ENCODE measurements around the gene NAP1L5. TPM values are rescaled to one million over a fixed set of nuclear protein-coding genes. Genes with fewer than 3 reads are reported as not detected.

The NAP1L5 gene
- total RNA-seq, 2 donors from 2014 or later = 5.2 to 6.6 TPM

DNA sequence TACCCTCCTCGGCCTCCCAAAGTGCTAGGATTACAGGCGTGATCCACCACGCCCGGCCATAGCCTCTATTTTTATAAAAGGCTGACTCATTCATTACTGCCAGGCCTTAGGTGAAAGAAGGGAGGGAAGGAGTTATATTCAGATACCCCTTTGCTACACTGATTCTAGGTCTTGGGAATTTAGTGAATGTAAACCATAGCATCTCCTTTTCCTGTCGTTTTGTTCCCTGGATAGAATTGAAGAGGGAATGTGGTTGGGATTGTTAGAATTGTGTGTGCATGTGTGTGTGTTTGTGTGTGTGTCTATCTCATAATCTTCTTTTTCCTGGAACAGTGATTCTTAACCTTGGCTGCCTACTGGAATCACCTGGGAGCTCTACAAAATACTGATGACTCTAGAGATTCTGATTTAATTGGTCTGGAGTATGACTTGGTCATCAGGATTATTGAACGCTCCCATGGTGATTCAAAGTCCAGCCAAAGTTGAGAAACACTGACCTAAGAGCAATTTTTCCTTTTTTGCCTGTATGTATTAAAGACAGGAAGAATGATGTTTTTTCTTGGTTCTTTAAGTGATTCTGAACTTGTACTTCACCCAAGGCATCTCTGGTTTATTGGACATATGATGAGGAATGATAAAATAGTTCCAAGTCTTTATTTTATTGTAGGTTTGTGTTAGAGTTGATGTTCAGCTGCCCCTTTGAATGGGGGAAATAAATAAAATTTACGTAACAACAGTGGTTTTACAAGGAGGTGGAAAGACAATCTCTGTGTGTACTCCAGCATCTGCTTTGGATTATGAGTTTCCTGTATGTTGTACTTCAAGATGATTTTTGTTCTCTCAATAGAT is 37.0 kb downstream of the NAP1L5 start:
- Histone ChIP-seq H3K27me3 (no peaks in the 10 kb centered on the region), H3K9me3 (no peaks in the 10 kb centered on the region), H3K4me3 (no peak overlapping the region), H3K36me3 (peaks cover 17% of the 10 kb centered on the region), H3K27ac (no peak overlapping the region), H3K4me1 (peaks cover 0 to 4% of the 10 kb centered on the region in 2 donors)
- TF ChIP-seq, protein P1, sequence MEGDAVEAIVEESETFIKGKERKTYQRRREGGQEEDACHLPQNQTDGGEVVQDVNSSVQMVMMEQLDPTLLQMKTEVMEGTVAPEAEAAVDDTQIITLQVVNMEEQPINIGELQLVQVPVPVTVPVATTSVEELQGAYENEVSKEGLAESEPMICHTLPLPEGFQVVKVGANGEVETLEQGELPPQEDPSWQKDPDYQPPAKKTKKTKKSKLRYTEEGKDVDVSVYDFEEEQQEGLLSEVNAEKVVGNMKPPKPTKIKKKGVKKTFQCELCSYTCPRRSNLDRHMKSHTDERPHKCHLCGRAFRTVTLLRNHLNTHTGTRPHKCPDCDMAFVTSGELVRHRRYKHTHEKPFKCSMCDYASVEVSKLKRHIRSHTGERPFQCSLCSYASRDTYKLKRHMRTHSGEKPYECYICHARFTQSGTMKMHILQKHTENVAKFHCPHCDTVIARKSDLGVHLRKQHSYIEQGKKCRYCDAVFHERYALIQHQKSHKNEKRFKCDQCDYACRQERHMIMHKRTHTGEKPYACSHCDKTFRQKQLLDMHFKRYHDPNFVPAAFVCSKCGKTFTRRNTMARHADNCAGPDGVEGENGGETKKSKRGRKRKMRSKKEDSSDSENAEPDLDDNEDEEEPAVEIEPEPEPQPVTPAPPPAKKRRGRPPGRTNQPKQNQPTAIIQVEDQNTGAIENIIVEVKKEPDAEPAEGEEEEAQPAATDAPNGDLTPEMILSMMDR (IDR thresholded peaks at IDR 0.05) = no peak
- DNase-seq (ENCODE audit: low spot score) = no peak

DNA sequence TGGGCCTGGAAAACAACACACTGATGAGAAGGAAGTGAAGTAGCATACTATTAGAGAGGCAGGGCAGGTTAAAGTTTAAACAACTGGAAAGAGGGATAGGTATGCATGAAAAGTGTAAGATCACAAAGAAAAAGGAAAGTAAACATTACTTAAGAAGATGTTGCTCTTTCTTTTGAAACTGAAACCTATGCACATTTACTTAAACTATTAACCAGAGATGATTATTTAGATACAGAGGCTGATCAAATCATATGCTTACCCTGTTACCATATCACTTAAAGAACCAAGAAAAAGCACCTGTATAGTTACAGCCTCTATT is 37.8 kb downstream of the NAP1L5 start:
- TF ChIP-seq, protein P1 (IDR thresholded peaks at IDR 0.05) = no peak
- H3K27me3 ChIP-seq = no peaks in the 10 kb centered on the region
- DNase-seq (ENCODE audit: low spot score) = no peak
- no peak overlapping the region for H3K27ac ChIP-seq
- H3K36me3 ChIP-seq = peaks cover 24% of the 10 kb centered on the region
- H3K4me1 ChIP-seq = peaks cover 0 to 4% of the 10 kb centered on the region in 2 donors
- no peak overlapping the region for H3K4me3 ChIP-seq
- no peaks in the 10 kb centered on the region for H3K9me3 ChIP-seq

DNA sequence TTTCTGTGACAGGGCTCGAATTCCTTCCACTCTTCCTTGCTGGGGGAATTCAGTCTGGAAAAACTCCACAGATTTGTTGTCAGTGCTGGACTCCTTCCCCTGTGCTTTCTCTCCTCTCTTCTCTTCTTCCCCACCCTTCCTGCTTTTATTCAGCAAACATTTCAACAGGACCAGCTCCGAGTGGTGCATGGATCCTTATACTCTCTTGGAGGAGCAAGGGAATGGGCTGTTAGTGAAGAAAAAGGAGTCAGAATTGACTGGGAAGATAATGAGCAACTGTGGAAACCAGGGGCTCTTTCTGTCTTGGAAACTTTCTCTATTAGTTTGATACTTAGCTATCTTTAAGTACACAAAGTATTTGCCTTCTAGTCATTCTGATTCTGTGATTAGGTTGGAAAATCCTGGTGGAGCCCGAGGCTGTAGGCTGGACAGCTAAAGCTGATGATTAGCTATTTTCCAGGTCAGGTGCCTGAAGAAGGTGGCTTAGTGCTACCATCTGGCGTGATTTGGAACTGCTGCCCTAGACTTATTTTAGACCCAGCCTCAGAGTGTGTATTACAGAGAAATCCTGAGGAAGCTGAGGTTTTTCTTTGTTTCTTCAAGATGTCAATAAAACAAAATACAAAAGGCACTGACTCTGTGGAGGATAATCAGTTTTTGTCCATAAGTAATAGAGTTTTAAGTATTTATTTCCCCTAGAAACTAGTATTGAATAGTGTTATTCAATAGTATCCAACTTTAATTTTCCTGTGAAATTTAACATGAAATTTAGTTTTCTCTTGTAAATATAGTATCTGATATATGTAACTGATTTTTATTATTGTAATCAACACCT is 38.4 kb downstream of the NAP1L5 start:
- no peak overlapping the region for H3K4me3 ChIP-seq
- peak; percentile 73 for DNase-seq (ENCODE audit: low spot score)
- H3K27ac ChIP-seq = peak overlapping the region in 1 of 2 donors; percentile 57
- H3K36me3 ChIP-seq = peaks cover 23% of the 10 kb centered on the region
- no peaks in the 10 kb centered on the region for H3K27me3 ChIP-seq
- H3K4me1 ChIP-seq = peaks cover 0 to 4% of the 10 kb centered on the region in 2 donors
- H3K9me3 ChIP-seq = no peaks in the 10 kb centered on the region
- TF ChIP-seq, protein P1 (IDR thresholded peaks at IDR 0.05) = peak; percentile 81 to 86

DNA sequence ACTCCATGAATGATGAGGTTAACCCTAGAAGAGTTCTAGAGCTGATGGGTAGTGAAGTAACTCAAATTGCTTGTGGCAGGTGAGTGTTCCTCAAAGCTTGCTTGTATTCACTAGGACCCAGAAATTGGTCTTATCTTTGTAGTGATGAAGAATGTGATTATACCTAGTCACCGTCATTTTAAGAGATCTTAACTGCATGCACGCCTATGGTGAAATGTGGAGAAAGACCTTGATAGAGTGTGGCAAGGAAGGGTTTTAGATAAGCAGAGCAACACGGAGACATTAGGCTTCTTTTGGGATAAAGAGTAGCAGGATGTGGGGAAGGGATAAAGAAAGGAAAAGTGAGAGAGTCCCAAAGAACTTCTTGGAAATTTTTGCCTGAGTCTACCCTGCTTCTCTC is 42.4 kb downstream of the NAP1L5 start:
- H3K36me3 ChIP-seq = peaks cover 25% of the 10 kb centered on the region
- no peak overlapping the region for H3K27ac ChIP-seq
- no peak overlapping the region for H3K4me3 ChIP-seq
- H3K9me3 ChIP-seq = no peaks in the 10 kb centered on the region
- peaks cover 0 to 4% of the 10 kb centered on the region in 2 donors for H3K4me1 ChIP-seq
- H3K27me3 ChIP-seq = no peaks in the 10 kb centered on the region
- TF ChIP-seq, protein P1 (IDR thresholded peaks at IDR 0.05) = no peak
- DNase-seq (ENCODE audit: low spot score) = no peak

DNA sequence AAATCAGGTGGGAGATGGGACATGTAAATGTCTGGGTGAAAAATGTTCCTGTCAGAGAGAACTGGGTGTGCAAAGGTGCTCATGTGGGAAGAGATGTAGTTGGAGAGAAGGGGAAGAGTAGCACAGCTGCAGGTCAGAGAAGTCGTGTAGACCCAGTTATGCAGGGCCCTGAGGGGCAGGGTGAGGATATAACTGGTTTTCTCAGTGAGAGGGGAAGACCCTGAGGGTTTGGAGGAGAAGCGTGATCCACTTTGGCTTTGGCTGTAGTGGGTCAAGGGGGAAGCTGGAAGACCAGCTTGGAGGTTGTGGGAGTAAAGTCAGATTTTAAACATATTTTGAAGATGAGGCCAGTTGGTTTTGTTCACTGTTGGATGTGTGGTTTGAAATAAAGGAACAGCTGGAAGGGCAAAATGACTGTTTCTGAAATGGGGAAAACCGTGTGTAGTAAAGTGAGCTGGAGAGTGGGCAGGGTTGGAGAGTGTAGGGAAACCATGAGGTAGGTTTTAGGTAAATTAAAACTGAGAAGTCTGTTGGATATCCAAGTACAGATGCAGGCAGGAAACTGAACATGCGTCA is 44.2 kb downstream of the NAP1L5 start:
- no peak for DNase-seq (ENCODE audit: low spot score)
- Histone ChIP-seq H3K27ac (no peak overlapping the region), H3K27me3 (no peaks in the 10 kb centered on the region), H3K4me1 (peaks cover 0 to 8% of the 10 kb centered on the region in 2 donors), H3K9me3 (no peaks in the 10 kb centered on the region), H3K4me3 (no peak overlapping the region), H3K36me3 (peaks cover 25% of the 10 kb centered on the region)
- TF ChIP-seq, protein P1 (IDR thresholded peaks at IDR 0.05) = no peak
